SK-N-MC (cell line): ENCODE data around the gene DUT.

Experiments used
- EZH2 ChIP-seq: fragments of 200-600 bp; sonication (generic); IDR thresholded peaks from one replicate; pipeline ENCODE4 v1.6.1; 2017; ENCODE audit warnings: antibody characterized with exemption
- POLR2AphosphoS5 ChIP-seq: IDR thresholded peaks from 2 replicates; pipeline ENCODE4 v1.6.1; 2012; ENCODE audit warnings: mild to moderate bottlenecking, low read depth, low read length, borderline replicate concordance

GRCh38 chr15:48375767-48376166 is 44.5 kb downstream of the DUT start:
- TF ChIP-seq POLR2AphosphoS5 (no peak), EZH2 (no peak)
